Kidney (tissue), 14 donors: ENCODE data around the gene VDR. TPM values are rescaled to one million over a fixed set of nuclear protein-coding genes. Genes with fewer than 3 reads are reported as not detected.

Experiments
- DNase-seq, 5 donors: peaks; one replicate each; pipeline ENCODE4 v3.0.0-alpha.2; 2013 to 2020
- FAIRE-seq: peaks from 2 replicates; lab custom pipeline; 2012; peaks lifted over from hg19 to GRCh38; lab: Jason Lieb, UNC
- H3K27ac ChIP-seq, 2 donors: one replicate each; pipeline ENCODE4 v1.7.0; 2013; ENCODE audit warnings: low read depth in 2 of 2, low read length in 2 of 2, inconsistent platforms in 1 of 2
- H3K27me3 ChIP-seq: one replicate; pipeline ENCODE4 v1.7.1; 2013; ENCODE audit warnings: low read length, inconsistent platforms; ENCODE audit not compliant: control insufficient read depth, insufficient read depth
- H3K36me3 ChIP-seq, 3 donors: one replicate each; pipeline versions ENCODE4 v1.7.0 to v1.7.1; 2013; ENCODE audit warnings: low read length in 3 of 3, control low read depth in 1 of 3, inconsistent platforms in 1 of 3; ENCODE audit not compliant: insufficient read depth in 3 of 3, control insufficient read depth in 2 of 3
- H3K4me1 ChIP-seq, 3 donors: one replicate each; pipeline versions ENCODE4 v1.7.0 to v1.7.1; 2013; ENCODE audit warnings: low read length in 3 of 3, inconsistent platforms in 1 of 3, low read depth in 1 of 3; ENCODE audit not compliant: control insufficient read depth in 2 of 3, insufficient read depth in 2 of 3
- H3K4me3 ChIP-seq, 3 donors: one replicate each; pipeline versions ENCODE4 v1.7.0 to v1.8.1; 2013; ENCODE audit warnings: low read length in 3 of 3, control low read depth in 1 of 3, inconsistent platforms in 1 of 3
- H3K9ac ChIP-seq, 3 donors: one replicate each; pipeline versions ENCODE4 v1.7.0 to v1.7.1; 2013; ENCODE audit warnings: low read length in 3 of 3, control low read depth in 1 of 3, inconsistent platforms in 1 of 3
- H3K9me3 ChIP-seq, 3 donors: one replicate each; pipeline versions ENCODE4 v1.7.0 to v1.7.1; 2013; ENCODE audit warnings: low read length in 3 of 3, control low read depth in 1 of 3, inconsistent platforms in 1 of 3; ENCODE audit not compliant: control insufficient read depth in 2 of 3, insufficient read depth in 1 of 3
- CTCF ChIP-seq: IDR thresholded peaks from 3 replicates; pipeline ENCODE4 v1.5.1; 2012; ENCODE audit warnings: mild to moderate bottlenecking, moderate library complexity, borderline replicate concordance; ENCODE audit not compliant: insufficient read depth; ENCODE audit errors: extremely low read depth
- intact Hi-C: fragments of 100-400 bp; cut with DNase I; formaldehyde crosslinking; loops from one replicate; pipeline ENCODE4 v1.11.1; 2022
- polyA plus RNA-seq: library from polyadenylated mRNA; stranded (reverse); fragments of 350-450 nt; fragmentation: Illumina TruSeq; extraction: RNeasy Lipid Tissue Mini Kit (QIAGEN cat#74804); gene quantifications from one replicate; pipeline ENCODE4 v1.2.3, GENCODE V29; 2014; ENCODE audit warnings: low read depth, low replicate concordance; ENCODE audit not compliant: insufficient read depth
- total RNA-seq: library from RNA; stranded (reverse); fragmentation: NEBNext Ultra II Directional; extraction: Animal tissue kit (Norgen Biotek cat#: 25700); gene quantifications from one replicate; pipeline ENCODE4 v1.2.1, GENCODE V29; 2021
- donor health status: control.
- donor health status: control.
- donor health status: control.
- donor health status: control.
- donor health status: control.
- donor health status: DM: yes; HTN: yes; CAD: no.
- donor health status: Normal renal cell carcinoma (clear cell type).

Gene VDR
- total and polyA plus RNA-seq, 2 donors from 2014 or later = 14.8 to 19.1 TPM

- peak overlapping the region; percentile 31 to 80 (median 55) for H3K4me3 ChIP-seq
- TF ChIP-seq CTCF = no peak
- H3K27me3 ChIP-seq = peaks cover 4% of the 10 kb centered on the region
- DNase-seq (peak in 1 of 5 donors; percentile 84), FAIRE-seq (no peak)
- H3K27ac ChIP-seq = peak overlapping the region; percentile 62 to 75
- intact Hi-C loops = no loop called here
- peak overlapping the region in 2 of 3 donors; percentile 26 to 79 for H3K9ac ChIP-seq
- no peaks in the 10 kb centered on the region for H3K9me3 ChIP-seq
- peaks cover 0 to 27% (median 25%) of the 10 kb centered on the region in 3 donors for H3K4me1 ChIP-seq
- no peaks in the 10 kb centered on the region for H3K36me3 ChIP-seq
These were observed 674 bp downstream of the VDR start for GRCh38 chr12:47903927-47904712.

- FAIRE-seq (no peak), DNase-seq (peak in 1 of 5 donors; percentile 33)
- H3K4me1 ChIP-seq = peaks cover 0 to 28% (median 25%) of the 10 kb centered on the region in 3 donors
These were observed 1.6 kb downstream of the VDR start for GRCh38 chr12:47903151-47903611.

GRCh38 chr12:47902131-47902639, 2.6 kb downstream of the VDR start:
- peak overlapping the region in 2 of 3 donors; percentile 55 to 80 for H3K4me3 ChIP-seq
- peaks cover 4% of the 10 kb centered on the region for H3K27me3 ChIP-seq
- H3K27ac ChIP-seq = peak overlapping the region in 1 of 2 donors; percentile 32
- FAIRE-seq (no peak), DNase-seq (no peak)
- intact Hi-C loops = no loop called here
- peaks cover 0 to 33% (median 30%) of the 10 kb centered on the region in 3 donors for H3K4me1 ChIP-seq
- peak overlapping the region in 1 of 3 donors; percentile 36 for H3K9ac ChIP-seq
- no peak for TF ChIP-seq CTCF
- H3K36me3 ChIP-seq = no peaks in the 10 kb centered on the region
- H3K9me3 ChIP-seq = no peaks in the 10 kb centered on the region

More at GRCh38 chr12:47903151-47903611, 1.6 kb downstream of the VDR start:
- intact Hi-C loops = no loop called here
- no peaks in the 10 kb centered on the region for H3K36me3 ChIP-seq
- H3K9ac ChIP-seq = peak overlapping the region in 2 of 3 donors; percentile 1 to 36
- no peaks in the 10 kb centered on the region for H3K9me3 ChIP-seq
- TF ChIP-seq CTCF = no peak
- H3K27ac ChIP-seq = peak overlapping the region in 1 of 2 donors; percentile 59
- H3K4me3 ChIP-seq = peak overlapping the region; percentile 14 to 80 (median 55)
- H3K27me3 ChIP-seq = peaks cover 4% of the 10 kb centered on the region
